NCI-H1694 treated with DMSO at 0.1 percent for 48 hours (cell line): ENCODE results near the gene SCN3A.

Experiments used
- DNase-seq: peaks from one replicate; lab custom pipeline; 2025; lab: John Stamatoyannopoulos, UW

SCN3A gene

GRCh38 chr2:165056564-165056963 is 147.3 kb downstream of the SCN3A start:
- DNase-seq: no peak

DNA sequence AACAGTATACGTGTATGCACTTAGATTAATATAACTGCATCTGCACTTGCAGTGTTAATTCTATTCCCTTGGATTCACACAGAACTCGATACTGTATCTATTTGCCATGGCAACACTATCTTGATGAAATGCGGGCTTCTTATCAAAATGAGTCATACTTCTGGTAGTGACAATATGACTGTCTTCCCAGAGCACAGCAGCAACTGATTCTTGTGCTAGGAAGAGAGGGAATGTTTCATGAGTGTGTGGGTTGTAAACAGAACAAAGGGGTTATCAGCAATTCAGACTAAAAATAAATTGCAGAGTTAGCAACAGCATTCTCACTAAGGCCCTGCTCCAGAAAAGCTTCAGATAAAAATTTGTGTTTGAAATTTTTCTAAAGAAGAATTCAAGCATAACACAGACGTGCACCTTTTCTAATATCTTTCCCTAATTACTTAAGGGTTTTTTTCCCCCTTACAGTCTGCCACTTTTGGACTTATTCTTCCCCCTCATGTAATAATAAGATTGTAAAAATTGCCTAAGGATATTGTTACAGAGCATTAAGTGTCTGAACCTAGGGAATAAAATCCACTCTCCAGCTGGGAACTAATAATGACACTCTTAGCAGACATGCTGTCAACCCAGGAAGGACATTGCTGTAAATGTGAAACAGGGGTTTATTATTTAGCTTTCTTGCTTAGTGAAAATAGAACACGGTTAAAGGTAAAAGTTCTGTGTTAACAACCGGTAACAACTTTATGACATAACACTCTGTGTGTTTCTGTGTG is 148.6 kb downstream of the SCN3A start:
- DNase-seq: no peak

DNA sequence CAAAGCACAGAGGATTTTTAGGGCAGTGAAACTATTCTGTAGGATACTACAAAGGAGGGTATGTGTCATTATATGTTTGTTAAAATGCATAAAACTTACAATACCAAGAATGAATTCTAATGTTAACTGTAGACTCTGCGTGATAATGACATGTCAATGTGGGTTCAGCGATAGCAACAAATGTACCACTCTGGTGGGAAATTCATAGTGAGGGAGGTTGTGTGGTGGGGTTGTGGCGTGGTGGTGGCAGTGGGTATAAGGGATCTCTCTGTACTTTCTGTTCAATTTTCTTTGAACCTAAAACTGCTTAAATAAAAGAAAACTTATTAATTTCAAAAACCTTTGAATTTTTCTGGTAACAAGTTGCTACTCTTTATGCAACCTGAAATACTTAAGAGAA is 149.2 kb downstream of the SCN3A start:
- DNase-seq: no peak

DNA sequence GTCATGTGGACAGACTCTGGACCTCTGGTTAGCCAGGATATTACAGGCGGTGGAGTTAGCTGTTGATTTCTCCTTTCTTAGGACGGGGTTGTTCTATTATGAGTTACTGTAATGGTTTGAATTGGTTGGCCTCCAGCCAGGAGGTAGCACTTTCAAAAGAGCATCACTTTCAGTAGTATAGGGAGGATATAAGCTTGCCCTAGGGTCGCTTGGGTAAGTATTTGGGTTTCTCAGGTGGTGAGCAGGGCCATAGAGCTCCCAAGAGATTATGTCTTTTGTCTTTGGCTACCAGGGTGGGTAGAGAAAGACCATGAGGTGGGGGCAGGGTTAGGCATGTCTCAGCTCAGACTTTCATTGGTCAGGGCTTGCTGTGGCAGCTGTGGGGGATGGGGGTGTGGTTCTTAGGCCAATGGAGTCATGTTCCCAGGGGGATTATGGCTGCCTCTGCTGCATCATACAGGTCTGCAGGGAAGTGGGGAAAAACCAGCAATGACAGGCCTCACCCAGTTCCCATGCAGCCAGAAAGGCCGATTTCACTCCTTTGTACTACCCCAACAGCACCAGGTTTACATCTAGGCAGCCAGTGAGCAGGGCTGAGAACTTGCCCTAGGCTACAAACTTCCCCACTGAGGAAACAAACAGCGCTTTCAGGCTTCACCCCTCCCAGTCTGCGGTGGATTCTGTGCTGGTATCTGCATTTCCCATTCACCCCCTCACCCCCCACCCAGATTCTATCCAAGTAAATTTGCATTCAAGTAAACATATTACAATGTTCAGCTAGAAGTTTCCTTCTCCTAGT is 159.1 kb downstream of the SCN3A start:
- no peak for DNase-seq
